ENCODE results near the gene EGFL7.

- no peak for TF ChIP-seq CTCF (IDR thresholded peaks at IDR 0.05 in 8 of 11, conservative IDR thresholded peaks at IDR 0.05 in 3 of 11)
- TF ChIP-seq POLR2AphosphoS5 (IDR thresholded peaks at IDR 0.05), result no peak
- no peak for TF ChIP-seq POLR2A (IDR thresholded peaks at IDR 0.05)
These were observed 38.3 kb upstream of the EGFL7 start for GRCh38 chr9:136624184-136624951.
